PC-3 (cell line): ENCODE results near the gene SLC1A2. TPM values are rescaled to one million over a fixed set of nuclear protein-coding genes. Genes with fewer than 3 reads are reported as not detected.

ENCODE experiments used
- ATAC-seq: fragments of 200-7000 bp; cut with Tn5 transposase; 2 replicates; pipeline ENCODE4 v1.9.1; 2020; ENCODE audit warnings: mild to moderate bottlenecking, moderate library complexity
- BruUV-seq: library from RNA; stranded (reverse); fragments of 400-500 nt; replicated peaks from 2 replicates; lab custom pipeline; 2021; lab: Mats Ljungman, UMichigan
- CTCF ChIA-PET: fragments of 300-600 bp; sonication (Branson Sonifier 250); formaldehyde crosslinking; loops from one replicate; lab custom pipeline; 2022; ENCODE audit warnings: antibody characterized with exemption; lab: Charles Lee
- POLR2A ChIA-PET: fragments of 300-600 bp; sonication (Branson Sonifier 250); formaldehyde crosslinking; loops from one replicate; lab custom pipeline; 2022; ENCODE audit warnings: antibody characterized with exemption; ENCODE audit not compliant: unreplicated experiment; lab: Charles Lee
- DNase-seq: peaks from one replicate; pipeline ENCODE4 v3.0.0-alpha.2; 2015
- H2AFZ ChIP-seq: fragments of 300-600 bp; sonication (generic); 2 replicates; pipeline ENCODE4 v1.6.0; 2016; ENCODE audit warnings: antibody characterized with exemption, low read length
- H3F3A ChIP-seq: fragments of 300-600 bp; sonication (generic); one replicate; pipeline ENCODE4 v1.6.0; 2017; ENCODE audit warnings: antibody characterized with exemption, low read length, control low read depth, mild to moderate bottlenecking; ENCODE audit not compliant: unreplicated experiment
- H3K27ac ChIP-seq: fragments of 300-600 bp; sonication (generic); 2 replicates; pipeline ENCODE4 v1.5.1; 2016; ENCODE audit warnings: mild to moderate bottlenecking, low read length
- H3K27me3 ChIP-seq: fragments of 300-600 bp; sonication (generic); 2 replicates; pipeline ENCODE4 v1.6.1; 2016; ENCODE audit warnings: low read length, mixed read lengths
- H3K36me3 ChIP-seq: fragments of 300-600 bp; sonication (generic); 2 replicates; pipeline ENCODE4 v1.6.1; 2016; ENCODE audit warnings: low read depth, mixed run types, low read length, mixed read lengths
- H3K4me1 ChIP-seq: fragments of 300-600 bp; sonication (generic); 2 replicates; pipeline ENCODE4 v1.5.1; 2016; ENCODE audit warnings: low read length; ENCODE audit not compliant: insufficient read depth
- H3K4me2 ChIP-seq: fragments of 300-600 bp; sonication (generic); 2 replicates; pipeline ENCODE4 v1.6.0; 2016; ENCODE audit warnings: low read length
- H3K4me3 ChIP-seq: fragments of 300-600 bp; sonication (generic); 2 replicates; pipeline ENCODE4 v1.5.1; 2016; ENCODE audit warnings: mild to moderate bottlenecking, low read length, mixed read lengths
- H3K79me2 ChIP-seq: fragments of 300-600 bp; sonication (generic); 2 replicates; pipeline ENCODE4 v1.6.1; 2017; ENCODE audit warnings: low read length, mixed read lengths
- H3K9ac ChIP-seq: fragments of 300-600 bp; sonication (generic); 2 replicates; pipeline ENCODE4 v1.6.0; 2016; ENCODE audit warnings: mild to moderate bottlenecking, low read length
- H3K9me2 ChIP-seq: fragments of 300-600 bp; sonication (generic); replicated peaks from 2 replicates; pipeline ENCODE4 v1.6.1; 2016; ENCODE audit warnings: mixed run types, low read length, mixed read lengths
- H3K9me3 ChIP-seq: fragments of 300-600 bp; sonication (generic); 2 replicates; pipeline ENCODE4 v1.6.1; 2016; ENCODE audit warnings: low read length, mixed read lengths
- H4K20me1 ChIP-seq: fragments of 300-600 bp; sonication (generic); 2 replicates; pipeline ENCODE4 v1.6.1; 2016; ENCODE audit warnings: low read length, mixed read lengths
- CTCF ChIP-seq: fragments of 300-600 bp; sonication (generic); conservative IDR thresholded peaks from 2 replicates; pipeline ENCODE4 v1.5.1; 2017; ENCODE audit warnings: antibody characterized with exemption, low read depth, mild to moderate bottlenecking, low read length
- EZH2 ChIP-seq: fragments of 300-600 bp; sonication (generic); IDR thresholded peaks from one replicate; pipeline ENCODE4 v1.6.1; 2017; ENCODE audit warnings: antibody characterized with exemption, mild to moderate bottlenecking, low read length; ENCODE audit not compliant: unreplicated experiment
- EZH2phosphoT487 ChIP-seq: fragments of 300-600 bp; sonication (generic); IDR thresholded peaks from 2 replicates; pipeline ENCODE4 v1.6.1; 2018; ENCODE audit warnings: mild to moderate bottlenecking, antibody characterized with exemption, low read length, borderline replicate concordance
- intact Hi-C: fragments of 100-400 bp; cut with micrococcal nuclease; formaldehyde crosslinking; loops from 2 replicates; pipeline ENCODE4 v1.9.0; 2023
- total RNA-seq: library from RNA; depleted of rRNA; stranded (reverse); fragments of >200 nt; gene quantifications from 2 replicates; pipeline ENCODE4 v1.2.3, GENCODE V29; 2014

Gene SLC1A2
- total RNA-seq, 1 experiment from 2014 or later: 0.18 TPM

DNA sequence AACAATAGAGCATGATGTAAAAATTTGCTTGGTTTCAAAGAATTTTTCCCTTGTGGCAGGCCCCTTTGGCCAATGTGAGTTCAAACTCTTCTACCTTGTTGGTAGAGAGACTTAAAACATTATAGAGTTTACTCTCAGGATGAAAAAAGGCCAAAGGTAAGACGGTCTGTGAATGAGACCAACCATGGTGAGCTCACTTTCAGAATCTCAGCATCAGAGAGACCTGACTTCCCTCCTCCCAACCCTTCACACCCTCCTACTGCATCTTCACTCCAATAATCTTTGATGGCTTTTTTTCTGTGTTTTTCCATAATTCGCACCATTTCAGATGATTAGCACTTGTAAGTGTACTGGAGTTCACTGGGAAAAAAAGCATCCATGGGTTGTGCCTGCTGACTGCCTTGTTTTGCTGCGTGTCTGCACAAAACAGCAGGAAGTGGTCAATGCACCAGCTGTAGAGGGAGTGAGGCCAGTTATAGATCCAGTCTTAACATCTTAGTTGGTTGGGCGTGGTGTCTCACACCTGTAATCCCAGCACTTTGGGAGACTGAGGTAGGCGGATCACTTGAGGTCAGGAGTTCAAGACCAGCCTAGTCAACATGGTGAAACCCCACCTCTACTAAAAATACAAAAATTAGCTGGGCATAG lies 64.1 kb downstream of the SLC1A2 start:
- Histone ChIP-seq H3K36me3 (no peaks in the 10 kb centered on the region), H3K9ac (no peak overlapping the region), H2AFZ (no peak overlapping the region), H3K27ac (no peak overlapping the region), H3K4me1 (no peaks in the 10 kb centered on the region; the same call in 1 of the 2 replicates), H3K79me2 (no peaks in the 10 kb centered on the region), H3K4me3 (no peak overlapping the region), H3K27me3 (no peaks in the 10 kb centered on the region), H3K4me2 (no peak overlapping the region), H4K20me1 (no peaks in the 10 kb centered on the region), H3K9me2 (no peaks in the 10 kb centered on the region), H3K9me3 (no peaks in the 10 kb centered on the region), H3F3A (no peaks in the 10 kb centered on the region)
- CTCF ChIA-PET: no interaction called here
- DNase-seq (no peak), ATAC-seq (no peak)
- POLR2A ChIA-PET: no interaction called here
- no TSS peak for BruUV-seq
- intact Hi-C loops: no loop called here
- no peak for TF ChIP-seq EZH2phosphoT487
- no peak for TF ChIP-seq CTCF
- no peak for TF ChIP-seq EZH2

DNA sequence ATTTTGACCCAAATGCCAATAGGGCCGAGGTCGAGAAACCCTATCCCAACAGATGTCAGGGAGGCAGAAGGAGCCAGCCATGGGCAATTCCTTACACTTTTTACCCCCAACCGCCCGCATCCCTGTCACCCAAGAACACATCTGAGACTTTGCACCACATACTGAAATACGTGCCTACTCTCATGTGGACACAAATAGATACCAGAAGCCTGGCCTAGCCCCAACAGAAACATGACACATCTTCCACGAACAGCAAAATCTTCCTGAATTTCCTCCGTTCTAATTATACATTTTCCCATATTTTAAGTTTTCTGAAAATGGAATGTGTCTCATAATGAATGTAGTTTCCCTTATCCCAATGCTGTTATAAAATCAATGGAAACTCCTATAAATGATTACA lies 64.7 kb downstream of the SLC1A2 start:
- TF ChIP-seq EZH2phosphoT487 (no peak), CTCF (no peak), EZH2 (no peak)
- no peaks in the 10 kb centered on the region for H3K9me3 ChIP-seq
- no peak overlapping the region for H3K4me3 ChIP-seq
- ATAC-seq: no peak
- H3K9ac ChIP-seq: no peak overlapping the region
- H3K4me2 ChIP-seq: no peak overlapping the region
- no peak overlapping the region for H3K27ac ChIP-seq
- ChIA-PET CTCF (no interaction called here), POLR2A (no interaction called here)
- H3K79me2 ChIP-seq: no peaks in the 10 kb centered on the region
- no peak overlapping the region for H2AFZ ChIP-seq
- H3K4me1 ChIP-seq: no peaks in the 10 kb centered on the region; the same call in 1 of the 2 replicates
- H3K36me3 ChIP-seq: no peaks in the 10 kb centered on the region
- BruUV-seq: no TSS peak
- H3K27me3 ChIP-seq: no peaks in the 10 kb centered on the region
- H3K9me2 ChIP-seq: no peaks in the 10 kb centered on the region
- no peaks in the 10 kb centered on the region for H3F3A ChIP-seq
- no peak for DNase-seq
- H4K20me1 ChIP-seq: no peaks in the 10 kb centered on the region
- intact Hi-C loops: no loop called here

GRCh38 chr11:35352077-35352888 lies 67.1 kb downstream of the SLC1A2 start:
- no TSS peak for BruUV-seq
- H2AFZ ChIP-seq: no peak overlapping the region
- DNase-seq (no peak), ATAC-seq (peak; percentile 40; the same call in 1 of the 2 replicates)
- no peaks in the 10 kb centered on the region for H3K36me3 ChIP-seq
- H3K9me2 ChIP-seq: no peaks in the 10 kb centered on the region
- intact Hi-C loops: no loop called here
- H3K9ac ChIP-seq: no peak overlapping the region
- H3F3A ChIP-seq: no peaks in the 10 kb centered on the region
- ChIA-PET CTCF (no interaction called here), POLR2A (no interaction called here)
- no peaks in the 10 kb centered on the region for H3K9me3 ChIP-seq
- H4K20me1 ChIP-seq: no peaks in the 10 kb centered on the region
- no peak overlapping the region for H3K4me3 ChIP-seq
- TF ChIP-seq EZH2 (no peak), CTCF (no peak), EZH2phosphoT487 (no peak)
- no peaks in the 10 kb centered on the region for H3K27me3 ChIP-seq
- H3K27ac ChIP-seq: no peak overlapping the region
- H3K79me2 ChIP-seq: no peaks in the 10 kb centered on the region
- no peak overlapping the region for H3K4me2 ChIP-seq
- H3K4me1 ChIP-seq: no peaks in the 10 kb centered on the region
